GM06990 (cell line): Measurements from ENCODE around the gene CD6.
A peak's percentile ranks its signal among the peaks of the same experiment; 100 is the strongest.

Experiments
- DNase-seq: peaks from one replicate; pipeline ENCODE4 v3.0.0-alpha.2; 2011; ENCODE audit not compliant: insufficient read length; ENCODE audit errors: extremely low read depth
- H3K27me3 ChIP-seq: replicated peaks from 2 replicates; pipeline ENCODE4 v1.6.0; 2011; ENCODE audit warnings: low read length; ENCODE audit not compliant: control insufficient read depth, insufficient read depth
- H3K36me3 ChIP-seq: 2 replicates; pipeline ENCODE4 v1.5.1; 2011; ENCODE audit warnings: low read length; ENCODE audit not compliant: control insufficient read depth, insufficient read depth
- H3K4me3 ChIP-seq: replicated peaks from 2 replicates; pipeline ENCODE4 v1.5.1; 2011; ENCODE audit warnings: low read depth, mild to moderate bottlenecking, control low read depth, low read length
- TF ChIP-seq, protein P1 (sequence below): IDR thresholded peaks from 2 replicates; pipeline ENCODE4 v1.5.1; 2011; ENCODE audit warnings: low read length, control low read depth, mild to moderate bottlenecking, inconsistent platforms; ENCODE audit not compliant: insufficient read depth, poor library complexity, severe bottlenecking

Gene CD6

DNA sequence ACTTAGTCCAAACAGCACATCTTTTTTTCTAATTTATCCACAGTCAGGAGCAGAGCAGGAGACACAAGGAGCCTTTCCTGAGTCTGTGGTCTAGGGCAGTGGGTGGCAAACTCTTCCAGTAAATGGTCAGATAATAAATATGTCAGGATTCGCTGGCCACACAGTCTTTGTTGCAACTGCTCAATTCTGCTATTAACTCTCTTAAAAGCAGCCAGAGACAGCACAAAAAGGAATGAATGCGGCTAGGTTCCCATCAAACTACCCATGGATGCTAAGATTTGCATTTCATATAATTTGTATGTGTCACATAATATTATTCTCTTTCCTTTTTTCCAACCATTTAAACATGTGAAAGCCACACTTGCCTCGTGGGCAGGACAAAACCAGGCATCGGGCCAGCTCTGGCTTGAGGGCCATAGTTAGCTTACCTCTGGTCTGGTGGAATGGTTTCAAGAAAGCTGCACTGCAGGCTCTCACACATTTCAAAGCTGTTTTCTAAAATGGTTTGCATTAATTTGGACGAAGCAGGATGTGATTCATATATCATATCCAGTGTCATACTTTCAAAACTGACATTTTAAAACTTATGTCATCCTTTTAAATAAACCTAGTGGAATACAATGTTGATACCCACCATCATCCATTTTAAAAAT is 66.1 kb downstream of the CD6 start:
- Histone ChIP-seq H3K36me3 (no peaks in the 10 kb centered on the region; the same call in none of the 2 replicates), H3K4me3 (no peak overlapping the region), H3K27me3 (no peaks in the 10 kb centered on the region)
- TF ChIP-seq, protein P1, sequence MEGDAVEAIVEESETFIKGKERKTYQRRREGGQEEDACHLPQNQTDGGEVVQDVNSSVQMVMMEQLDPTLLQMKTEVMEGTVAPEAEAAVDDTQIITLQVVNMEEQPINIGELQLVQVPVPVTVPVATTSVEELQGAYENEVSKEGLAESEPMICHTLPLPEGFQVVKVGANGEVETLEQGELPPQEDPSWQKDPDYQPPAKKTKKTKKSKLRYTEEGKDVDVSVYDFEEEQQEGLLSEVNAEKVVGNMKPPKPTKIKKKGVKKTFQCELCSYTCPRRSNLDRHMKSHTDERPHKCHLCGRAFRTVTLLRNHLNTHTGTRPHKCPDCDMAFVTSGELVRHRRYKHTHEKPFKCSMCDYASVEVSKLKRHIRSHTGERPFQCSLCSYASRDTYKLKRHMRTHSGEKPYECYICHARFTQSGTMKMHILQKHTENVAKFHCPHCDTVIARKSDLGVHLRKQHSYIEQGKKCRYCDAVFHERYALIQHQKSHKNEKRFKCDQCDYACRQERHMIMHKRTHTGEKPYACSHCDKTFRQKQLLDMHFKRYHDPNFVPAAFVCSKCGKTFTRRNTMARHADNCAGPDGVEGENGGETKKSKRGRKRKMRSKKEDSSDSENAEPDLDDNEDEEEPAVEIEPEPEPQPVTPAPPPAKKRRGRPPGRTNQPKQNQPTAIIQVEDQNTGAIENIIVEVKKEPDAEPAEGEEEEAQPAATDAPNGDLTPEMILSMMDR, result no peak
- DNase-seq, result no peak

DNA sequence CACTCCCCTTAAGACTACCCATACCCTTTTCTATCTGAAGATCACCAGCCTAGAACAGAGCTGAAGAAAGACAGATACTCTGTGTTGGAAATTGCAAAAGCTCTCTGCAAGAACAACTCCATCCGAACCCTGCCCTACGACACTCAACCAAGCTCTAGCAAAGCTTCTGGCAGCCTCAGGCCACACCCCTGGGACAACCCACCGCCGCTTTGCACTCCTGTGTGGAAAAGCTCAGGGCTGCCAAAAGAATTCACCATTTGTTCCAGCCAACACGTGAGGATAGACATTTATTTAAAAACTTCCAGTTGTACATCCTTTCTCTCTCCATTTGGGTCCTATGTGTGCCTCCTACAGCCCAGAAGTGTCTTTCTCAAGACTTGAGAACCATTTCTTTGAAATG is 68.4 kb downstream of the CD6 start:
- DNase-seq, result no peak
- TF ChIP-seq, protein P1, result no peak
- Histone ChIP-seq H3K27me3 (no peaks in the 10 kb centered on the region), H3K4me3 (no peak overlapping the region), H3K36me3 (no peaks in the 10 kb centered on the region; the same call in none of the 2 replicates)

DNA sequence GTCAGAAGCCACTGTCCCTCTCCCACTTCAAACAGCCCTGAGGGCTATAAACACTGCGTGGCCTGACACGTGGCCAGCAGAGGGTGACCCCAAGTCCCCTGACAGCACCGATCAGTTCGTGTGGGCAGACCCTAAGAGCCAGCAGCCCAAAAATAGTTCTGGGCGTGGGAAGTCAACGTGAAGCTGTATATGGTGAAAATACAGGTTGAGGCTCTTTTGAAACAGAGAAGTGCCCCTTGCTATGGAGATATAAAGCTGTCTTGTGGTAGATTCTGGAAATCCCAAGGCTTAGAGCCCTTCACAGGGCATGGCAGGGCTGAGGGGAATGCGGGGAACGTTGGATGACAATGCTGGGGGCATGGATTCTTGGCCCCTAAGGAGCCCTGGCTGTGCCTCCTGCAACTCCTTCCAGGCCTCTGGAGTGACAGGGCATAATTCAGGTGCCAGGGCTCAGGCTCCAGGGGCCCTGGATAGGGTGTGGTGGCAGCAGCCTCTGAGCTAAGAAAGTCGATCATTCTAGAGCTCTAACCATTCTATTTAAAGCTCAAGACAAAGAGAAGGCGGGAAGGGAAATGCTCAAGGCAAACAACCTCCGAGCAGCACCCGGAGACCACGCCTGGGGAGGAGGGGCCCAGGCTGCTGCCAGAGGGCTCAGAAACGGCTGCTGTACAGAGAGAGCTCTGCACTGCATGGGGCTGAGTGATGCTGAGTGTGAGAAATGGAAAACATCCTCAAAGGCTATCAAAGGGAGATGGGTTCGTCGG is 70.5 kb downstream of the CD6 start:
- TF ChIP-seq, protein P1, result no peak
- Histone ChIP-seq H3K4me3 (peak overlapping the region; percentile 66), H3K27me3 (no peaks in the 10 kb centered on the region), H3K36me3 (no peaks in the 10 kb centered on the region; the same call in 1 of the 2 replicates)
- DNase-seq, result peak; percentile 88

DNA sequence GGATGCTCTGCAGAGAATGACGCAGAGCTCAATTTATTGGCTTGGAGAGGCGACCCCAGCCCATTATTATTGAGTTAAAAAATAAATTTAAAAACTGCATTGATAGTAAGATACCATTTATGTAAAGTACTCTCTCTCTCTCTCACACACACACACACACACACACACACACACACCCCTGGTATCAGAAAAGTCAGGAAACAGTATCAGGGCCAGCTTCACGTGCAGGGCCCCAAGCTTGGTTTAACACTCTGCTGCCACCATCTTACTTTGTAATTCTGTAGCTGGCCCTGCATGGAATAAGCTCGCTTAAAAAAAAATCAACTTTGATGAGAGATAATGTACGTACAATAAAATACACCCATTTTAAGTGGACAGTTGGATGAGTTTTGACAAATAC is 71.1 kb downstream of the CD6 start:
- no peaks in the 10 kb centered on the region for H3K36me3 ChIP-seq
- DNase-seq, result no peak
- TF ChIP-seq, protein P1, result no peak
- H3K27me3 ChIP-seq, result no peaks in the 10 kb centered on the region
- peak overlapping the region; percentile 66 for H3K4me3 ChIP-seq

DNA sequence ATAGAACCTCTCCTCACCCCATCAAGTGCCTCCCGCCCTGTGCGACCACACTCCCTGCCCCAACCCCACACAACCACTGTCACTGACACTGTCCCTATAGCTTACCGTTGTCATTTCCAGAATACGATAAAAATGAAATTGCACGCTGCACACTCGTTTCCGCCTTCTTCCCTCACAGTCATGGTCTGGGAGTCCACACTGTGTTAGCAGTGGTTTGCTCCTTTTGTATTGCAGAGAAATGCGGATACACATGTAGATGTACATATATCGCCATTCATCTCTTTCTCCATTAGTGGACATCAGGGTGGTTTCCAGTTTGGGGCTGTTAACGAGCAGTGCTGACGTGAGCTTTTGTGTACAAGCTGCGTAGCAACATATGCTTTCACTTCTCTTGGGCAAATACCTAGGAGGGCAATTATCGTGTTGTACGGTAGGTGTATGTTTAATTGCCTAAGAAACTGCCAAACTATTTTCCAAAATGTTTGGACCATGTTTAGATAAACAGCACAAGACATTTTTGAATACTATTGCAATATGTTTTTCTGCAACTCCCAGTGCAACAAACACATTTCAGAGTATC is 71.6 kb downstream of the CD6 start:
- peak; percentile 56 for DNase-seq
- no peaks in the 10 kb centered on the region for H3K27me3 ChIP-seq
- H3K36me3 ChIP-seq, result no peaks in the 10 kb centered on the region; the same call in 1 of the 2 replicates
- TF ChIP-seq, protein P1, result no peak
- peak overlapping the region; percentile 66 for H3K4me3 ChIP-seq
